GM19023 (cell line): Measurements from ENCODE around the gene TMEM191C.
"Not testable (repeated sequence)": the region's sequence is repeated elsewhere in the genome, so short reads cannot be mapped to it uniquely, and the experiment has no call there.

Source experiments
- ATAC-seq: cut with Tn5 transposase; IDR thresholded peaks from one replicate; pipeline ENCODE4 v1.9.1; 2021; ENCODE audit warnings: mild to moderate bottlenecking, moderate library complexity; ENCODE audit not compliant: unreplicated experiment

The TMEM191C gene

DNA sequence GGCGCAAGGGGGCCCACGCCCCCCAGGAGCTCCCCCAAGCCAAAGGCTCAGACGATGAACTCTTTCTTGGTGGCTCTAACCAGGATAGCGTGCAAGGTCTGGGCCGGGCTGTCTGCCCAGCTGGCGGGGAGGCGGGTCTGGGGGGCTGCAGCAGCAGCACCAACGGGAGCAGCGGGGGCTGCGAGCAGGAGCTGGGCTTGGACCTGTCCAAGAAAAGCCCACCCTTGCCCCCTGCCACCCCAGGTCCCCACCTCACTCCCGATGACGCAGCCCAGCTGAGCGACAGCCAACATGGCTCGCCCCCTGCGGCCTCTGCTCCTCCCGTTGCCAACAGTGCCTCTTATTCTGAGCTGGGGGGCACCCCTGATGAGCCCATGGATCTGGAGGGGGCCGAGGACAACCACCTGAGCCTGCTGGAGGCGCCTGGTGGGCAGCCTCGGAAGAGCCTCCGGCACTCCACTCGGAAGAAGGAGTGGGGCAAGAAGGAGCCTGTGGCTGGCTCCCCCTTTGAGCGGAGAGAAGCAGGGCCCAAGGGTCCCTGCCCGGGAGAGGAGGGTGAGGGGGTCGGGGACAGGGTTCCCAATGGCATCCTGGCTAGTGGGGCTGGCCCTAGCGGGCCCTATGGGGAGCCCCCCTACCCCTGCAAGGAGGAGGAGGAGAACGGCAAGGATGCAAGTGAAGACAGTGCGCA, 21.6 kb upstream of the TMEM191C start:
- ATAC-seq = no peak

DNA sequence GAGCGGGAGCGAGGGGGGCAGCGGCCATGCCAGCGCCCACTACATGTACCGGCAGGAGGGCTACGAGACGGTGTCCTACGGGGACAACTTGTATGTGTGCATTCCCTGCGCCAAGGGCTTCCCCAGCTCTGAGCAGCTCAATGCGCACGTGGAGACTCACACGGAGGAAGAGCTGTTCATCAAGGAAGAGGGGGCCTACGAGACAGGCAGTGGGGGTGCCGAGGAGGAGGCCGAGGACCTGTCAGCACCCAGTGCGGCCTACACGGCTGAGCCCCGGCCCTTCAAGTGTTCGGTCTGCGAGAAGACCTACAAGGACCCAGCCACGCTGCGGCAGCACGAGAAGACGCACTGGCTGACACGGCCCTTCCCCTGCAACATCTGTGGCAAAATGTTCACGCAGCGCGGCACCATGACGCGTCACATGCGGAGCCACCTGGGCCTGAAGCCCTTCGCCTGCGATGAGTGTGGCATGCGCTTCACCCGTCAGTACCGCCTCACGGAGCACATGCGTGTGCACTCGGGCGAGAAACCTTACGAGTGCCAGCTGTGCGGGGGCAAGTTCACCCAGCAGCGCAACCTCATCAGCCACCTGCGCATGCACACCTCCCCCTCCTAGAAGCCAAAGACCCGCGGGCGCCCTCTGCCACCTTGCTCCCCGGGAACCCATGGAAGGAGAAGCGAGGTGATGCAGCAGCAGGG, 20.9 kb upstream of the TMEM191C start:
- ATAC-seq = no peak

DNA sequence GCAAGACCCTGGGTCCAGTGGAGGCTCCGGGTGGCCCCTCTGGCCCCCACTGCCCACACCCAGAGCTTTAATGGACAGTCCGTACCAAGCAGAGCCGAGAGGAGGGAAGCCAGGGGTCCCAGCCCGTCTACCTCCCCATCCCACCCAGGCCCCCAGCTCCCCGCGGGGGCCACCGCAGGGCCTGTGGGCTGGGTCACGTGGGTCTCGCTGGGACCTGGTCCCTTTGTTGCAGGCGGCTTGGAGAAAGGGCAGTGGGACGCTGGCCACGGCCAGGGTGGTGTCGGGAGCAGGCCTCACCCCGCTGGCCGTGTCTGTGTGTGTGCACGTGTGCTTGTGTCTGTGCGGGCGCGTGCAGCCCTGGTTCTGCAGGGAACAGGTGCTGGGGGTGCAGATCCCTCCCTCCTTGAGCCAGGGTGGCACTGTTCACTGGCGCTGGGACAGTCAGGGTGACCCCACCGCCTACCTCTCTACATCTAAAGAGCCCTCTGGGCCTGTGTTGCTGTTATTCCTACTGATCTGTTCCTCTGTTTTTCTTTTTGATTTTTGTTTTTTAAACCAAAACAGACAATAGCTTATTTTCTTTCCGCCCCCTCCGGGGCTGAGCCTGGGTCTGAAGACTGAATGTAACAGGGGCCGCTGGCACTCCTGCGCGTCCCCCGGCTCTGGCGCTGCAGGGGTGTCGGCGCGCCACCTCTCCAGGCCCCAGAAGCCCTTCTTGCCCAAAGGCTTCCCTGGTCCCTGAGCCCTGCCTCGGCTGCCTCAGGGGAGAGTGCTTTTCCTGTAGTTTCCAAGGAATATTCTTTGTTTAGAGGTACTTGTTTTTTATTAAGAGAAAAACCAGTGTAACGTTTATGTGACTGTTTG, 20.1 kb upstream of the TMEM191C start:
- ATAC-seq = no peak

DNA sequence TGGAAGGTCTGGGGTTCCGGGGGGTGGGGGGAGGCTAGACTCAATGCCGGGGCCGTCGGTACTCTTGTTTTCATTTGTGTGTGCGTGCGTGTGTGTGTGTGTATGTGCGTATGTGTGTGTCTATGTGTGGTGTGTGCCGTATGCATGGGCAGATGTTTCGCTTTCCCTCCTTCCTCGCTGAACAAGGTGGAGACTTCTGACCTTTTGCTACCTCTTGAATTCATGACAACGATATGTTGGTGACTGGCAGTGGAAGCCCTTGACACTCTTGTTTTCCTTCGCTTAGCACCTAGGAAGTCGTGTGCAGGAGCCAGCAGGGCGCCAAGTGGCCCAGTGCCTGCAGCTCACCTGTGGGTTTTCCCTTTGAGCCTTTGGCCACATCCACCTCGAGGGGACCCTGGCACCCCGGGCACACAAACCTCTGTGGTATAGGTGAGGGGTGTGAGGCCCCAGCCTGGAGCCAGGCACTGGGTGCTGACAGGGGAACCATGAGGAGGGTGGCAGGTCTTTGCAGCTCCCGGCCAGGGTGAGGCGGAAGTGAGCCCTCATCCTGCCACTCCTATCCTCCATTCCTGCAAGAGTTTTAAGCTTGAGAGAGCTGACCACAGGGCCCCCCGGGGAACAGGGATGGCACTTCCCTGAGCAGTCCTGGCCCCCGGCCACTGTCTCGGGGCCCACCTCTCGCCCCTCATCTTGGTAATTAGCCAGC, 19.3 kb upstream of the TMEM191C start:
- ATAC-seq = no peak

DNA sequence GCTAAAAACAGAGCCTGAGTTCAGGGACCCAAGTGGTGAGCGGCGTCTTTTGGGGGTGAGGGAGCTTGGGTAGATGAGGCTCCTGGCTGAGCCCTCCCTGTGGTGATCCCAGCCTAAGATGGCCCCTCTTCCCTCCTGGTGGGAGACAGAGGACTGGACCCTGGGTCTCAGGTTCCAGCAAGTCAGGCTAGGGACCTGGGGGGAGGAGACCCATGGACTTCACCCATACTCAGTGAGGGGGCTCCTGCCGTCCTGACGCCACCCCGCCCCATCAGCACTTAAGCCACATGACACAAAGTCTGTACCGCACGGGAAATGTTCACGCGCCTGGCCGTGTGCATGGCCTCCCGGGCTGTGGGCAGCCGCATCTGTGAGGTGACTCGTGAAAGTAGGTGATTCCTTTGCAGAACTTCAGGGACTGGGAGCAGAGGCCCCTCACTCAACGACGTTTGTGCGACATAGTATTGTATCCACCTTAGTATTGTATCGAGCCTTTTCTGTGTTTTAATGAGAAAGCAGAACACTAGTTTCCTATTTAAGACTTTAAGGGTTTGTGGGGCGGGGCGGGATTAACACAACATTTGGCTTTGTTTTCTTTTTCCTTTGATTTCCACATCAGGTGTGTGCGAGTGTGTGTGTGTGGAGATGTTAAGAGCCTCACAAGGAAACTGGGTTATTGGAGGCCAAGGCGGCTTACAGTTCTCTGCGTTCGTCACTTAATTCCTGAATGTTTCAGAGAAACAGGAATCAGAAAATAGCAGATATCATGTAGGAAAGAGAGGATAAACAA, 18.4 kb upstream of the TMEM191C start:
- no peak for ATAC-seq

DNA sequence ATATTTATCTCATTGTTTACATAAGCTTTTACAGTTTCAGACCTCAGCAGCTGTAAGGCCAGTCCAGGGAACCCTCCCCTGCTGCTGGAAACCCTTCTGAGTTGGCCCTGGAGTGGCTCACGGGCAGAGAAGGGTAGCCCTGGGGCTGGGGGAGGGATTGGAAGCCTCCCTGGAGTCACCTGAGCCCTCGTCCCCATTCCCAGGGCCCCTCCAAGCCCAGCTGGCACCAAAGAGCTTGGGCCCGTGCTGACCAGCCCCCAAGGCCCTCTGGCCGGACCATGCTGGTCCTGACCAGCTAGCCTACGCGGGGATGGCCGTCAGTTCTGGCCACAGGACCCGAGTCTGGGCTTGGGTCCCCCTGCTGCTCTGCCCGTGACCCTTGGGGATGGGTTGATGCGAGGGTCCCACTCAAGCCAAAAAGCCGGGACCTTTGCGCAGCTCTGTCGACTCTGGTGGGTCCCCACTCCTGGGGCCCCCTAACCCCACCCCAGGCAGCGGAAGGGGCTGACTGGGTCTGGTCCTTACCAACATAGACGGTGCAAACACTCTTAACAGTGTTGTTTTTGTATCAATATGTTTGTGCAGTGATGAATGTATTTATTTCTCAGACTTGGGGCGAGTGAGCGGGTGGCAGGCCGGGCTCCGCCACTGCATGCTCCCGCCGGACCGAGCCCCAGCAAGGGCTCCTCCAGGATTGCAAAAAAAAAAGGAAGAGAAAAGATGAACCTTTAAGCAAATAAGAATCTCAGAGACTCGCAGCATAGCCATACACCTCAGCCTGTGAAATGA, 17.5 kb upstream of the TMEM191C start:
- no peak for ATAC-seq

DNA sequence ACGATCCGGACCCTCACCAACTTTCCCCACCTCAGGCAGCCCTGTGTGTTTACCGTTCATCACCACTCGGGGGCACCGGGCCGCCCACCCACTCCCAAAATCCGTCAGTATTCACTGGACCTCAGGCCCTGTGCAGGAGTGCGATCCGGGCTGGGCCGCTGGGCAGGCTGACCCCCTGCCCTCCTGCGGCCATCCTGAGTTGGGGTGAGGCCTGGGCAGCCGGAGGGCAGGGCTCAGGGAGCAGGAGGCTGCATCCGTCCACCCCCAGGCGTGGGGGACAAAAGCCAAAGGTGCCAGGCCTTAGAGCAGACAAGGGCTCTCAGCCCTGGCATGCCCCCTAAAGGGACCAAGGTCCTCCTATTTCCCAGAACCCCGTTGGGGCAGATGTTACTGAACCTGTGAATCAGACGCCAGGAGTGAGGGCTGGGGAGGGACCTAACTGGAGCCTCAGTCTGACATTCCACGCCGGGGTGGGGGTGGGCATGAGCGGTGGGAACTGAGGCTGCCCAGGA, 16.8 kb upstream of the TMEM191C start:
- ATAC-seq = no peak

DNA sequence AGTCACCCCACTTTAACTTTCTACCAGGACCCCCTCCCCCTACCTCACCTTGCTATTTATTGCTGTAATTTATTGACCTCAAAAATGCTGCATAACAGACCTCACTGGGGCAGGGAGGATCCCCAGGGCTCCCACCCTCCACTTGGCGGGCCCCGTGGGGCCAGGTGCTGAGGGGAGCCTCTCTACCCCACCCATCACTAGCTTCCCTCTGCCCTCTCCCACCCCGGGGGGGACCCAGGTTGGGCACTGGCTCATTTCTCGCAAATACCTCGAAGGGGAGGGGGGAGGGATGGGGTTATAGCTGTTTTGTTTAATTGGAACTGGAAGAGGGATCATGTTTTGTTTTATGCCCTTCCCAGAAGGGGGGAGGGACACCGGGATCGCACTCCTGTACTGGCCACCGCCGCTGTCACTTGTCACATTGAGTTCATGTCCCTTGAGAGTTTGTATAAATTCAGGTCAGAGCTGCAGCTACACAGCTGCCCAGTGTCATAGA, 16.3 kb upstream of the TMEM191C start:
- ATAC-seq = no peak

DNA sequence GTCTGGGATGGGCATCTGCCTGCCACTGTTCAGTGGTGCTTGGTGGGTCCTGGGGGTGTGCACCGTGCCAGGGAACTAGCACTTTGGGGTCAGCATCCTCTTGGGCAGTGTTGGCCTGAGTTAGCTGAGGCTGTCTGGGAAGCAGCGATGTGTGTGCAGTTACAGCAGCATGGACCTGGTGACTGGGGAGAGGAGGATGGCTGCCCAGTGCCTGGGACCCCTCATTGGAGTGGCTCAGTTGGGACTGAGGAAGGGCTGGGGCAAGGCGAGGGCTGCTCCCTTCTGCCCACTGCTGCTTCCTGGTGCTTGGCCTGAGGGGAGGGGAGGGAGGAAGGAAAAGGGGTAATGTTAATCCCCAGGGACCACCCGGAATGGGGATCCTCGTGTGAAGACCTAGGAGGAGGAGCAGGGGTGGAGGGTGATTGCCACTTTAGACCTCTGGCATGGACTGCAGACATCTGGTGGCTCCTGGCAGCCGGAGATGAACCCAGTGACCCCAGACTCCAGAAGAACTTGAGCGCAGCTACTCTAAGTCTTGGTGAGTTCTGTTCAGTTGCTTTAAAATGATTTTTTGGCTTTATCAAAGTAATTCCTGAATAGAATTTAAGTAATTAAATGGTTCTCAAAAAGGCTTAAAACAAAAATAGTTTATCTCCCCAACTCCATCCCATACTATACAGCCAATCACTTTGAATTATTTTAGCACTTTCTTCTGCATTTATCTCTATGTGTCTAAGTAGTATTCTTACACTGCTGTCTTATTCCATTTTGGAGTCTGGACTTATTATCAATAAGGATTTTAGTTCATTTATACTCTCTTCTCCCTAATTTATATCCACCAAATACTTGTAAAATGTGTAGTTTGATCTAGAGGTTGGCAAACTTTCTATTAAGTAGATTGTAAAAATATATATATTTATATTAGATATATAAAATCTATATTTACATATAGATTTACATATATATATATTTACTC, 15.4 kb upstream of the TMEM191C start:
- no peak for ATAC-seq

DNA sequence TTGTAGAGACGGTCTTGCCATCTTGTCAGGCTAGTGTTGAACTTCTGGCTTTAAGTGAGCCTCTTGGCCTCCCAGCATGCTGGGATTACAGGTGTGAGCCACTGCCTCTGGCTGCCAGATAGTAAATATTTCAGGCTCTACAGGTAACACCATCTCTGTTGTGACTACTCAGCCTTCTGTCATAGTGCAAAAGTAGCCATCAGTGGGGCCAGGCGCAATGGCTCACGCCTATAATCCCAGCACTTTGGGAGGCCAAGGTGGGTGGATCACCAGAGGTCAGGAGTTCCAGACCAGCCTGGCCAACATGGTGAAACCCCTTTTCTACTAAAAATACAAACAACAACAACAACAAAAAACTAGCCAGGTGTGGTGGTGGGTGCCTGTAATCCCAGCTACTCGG, 14.5 kb upstream of the TMEM191C start:
- not testable (repeated sequence) for ATAC-seq

DNA sequence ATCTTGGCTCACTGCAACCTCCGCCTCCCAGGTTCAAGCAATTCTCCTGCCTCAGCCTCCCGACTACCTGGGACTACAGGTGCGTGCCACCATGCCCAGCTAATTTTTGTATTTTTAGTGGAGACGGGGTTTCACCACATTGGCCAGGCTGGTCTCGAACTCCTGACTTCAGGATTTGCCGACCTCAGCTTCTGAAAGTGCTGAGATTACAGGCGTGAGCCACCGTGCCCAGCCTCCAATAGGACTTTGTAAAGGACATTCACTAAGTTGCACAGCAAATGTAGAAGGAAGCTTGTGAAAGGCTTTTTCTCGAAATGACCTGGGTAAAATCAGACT, 12.2 kb upstream of the TMEM191C start:
- ATAC-seq = not testable (repeated sequence)

DNA sequence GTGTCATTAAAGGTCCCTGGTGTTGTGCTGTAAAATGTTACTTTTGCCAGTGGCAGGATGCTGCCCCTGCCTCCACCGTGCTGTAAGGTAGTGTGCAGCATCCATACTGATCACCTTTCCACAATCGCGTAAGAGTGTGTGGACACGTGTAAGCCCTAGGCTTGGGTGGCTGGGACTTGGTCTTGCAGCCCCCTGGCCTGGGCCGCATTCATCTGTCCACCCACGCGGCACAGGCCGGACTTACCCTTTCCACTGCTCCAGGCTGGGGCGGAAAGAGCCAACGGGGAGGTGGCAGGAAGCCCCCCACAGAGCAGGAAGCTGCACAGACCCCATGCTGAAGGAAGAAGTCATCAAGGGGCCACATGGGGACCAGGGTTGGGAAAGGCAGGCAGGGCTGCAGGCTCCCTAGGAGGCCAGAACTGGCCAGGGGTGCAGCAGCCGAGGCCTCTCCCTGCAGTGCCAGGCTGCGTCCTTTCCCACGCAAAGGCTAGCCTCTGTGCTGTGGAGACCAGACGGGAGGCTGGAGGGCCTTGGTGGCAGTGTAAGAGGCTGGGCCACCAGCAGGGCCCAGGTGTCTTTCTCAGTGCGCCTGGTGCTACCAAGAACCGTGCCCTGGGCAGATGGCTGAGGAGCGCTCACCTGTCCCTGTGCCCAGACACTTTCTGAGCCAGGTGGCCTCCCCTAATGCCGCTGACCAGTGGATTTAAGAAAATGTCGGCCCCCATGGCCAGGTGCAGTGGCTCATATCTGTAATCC, 11.7 kb upstream of the TMEM191C start:
- ATAC-seq = no peak

DNA sequence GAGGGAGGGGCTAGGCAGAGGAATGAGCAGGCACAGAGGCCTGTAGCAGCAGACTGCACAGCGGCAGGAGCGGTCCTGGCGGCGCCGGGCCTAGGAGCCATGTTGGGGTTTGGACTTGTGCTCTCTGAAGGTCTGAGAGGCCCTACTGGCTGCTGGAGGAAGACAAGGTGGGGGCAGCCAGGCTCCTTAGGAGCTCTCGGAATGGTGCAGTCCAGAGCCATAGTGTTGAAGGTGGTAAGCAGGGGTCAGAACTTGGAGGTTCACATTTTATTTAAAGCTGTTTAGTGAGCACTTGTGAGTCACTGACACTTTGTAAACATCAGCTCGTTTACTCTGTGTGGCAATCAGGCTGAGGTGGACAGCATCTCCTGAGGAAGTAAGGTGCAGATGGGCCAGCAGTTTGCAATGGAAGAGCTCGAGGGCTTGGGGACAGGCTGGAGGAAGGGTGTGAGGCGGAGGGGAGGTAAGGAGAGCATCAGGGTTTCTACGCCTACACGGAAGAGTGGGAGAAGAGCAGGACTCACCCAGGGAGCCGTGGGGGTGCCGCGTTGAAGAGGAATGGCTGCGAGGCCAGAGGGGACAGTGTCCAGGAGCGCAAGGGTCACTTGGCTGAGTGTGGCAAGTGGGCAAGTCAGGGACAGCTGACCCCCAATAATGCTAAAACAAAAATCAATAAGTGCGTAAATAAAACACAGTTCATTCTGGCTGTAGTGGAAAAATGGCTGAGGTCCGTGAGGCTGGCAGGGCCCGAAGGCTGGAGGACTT, 10.0 kb upstream of the TMEM191C start:
- ATAC-seq = no peak

DNA sequence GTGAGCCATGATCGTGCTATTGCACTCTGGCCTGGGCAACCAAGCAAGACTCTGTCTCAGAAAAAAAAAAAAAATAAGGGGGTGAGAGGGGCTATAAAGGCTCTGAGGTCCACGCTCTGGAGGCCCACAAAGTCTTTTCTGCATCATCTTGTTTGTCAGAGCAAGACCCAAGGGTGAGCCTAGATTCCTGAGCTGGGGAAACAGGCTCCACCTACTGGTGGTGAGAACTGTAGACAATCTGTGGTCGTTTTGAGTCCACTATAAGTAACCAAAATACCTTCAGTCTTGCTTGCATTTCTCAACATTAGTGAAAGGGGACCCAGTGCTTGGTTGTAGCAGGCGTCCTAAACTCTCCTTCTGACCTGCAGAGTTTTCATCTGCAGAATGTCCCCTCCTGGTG, 4.5 kb upstream of the TMEM191C start:
- not testable (repeated sequence) for ATAC-seq

DNA sequence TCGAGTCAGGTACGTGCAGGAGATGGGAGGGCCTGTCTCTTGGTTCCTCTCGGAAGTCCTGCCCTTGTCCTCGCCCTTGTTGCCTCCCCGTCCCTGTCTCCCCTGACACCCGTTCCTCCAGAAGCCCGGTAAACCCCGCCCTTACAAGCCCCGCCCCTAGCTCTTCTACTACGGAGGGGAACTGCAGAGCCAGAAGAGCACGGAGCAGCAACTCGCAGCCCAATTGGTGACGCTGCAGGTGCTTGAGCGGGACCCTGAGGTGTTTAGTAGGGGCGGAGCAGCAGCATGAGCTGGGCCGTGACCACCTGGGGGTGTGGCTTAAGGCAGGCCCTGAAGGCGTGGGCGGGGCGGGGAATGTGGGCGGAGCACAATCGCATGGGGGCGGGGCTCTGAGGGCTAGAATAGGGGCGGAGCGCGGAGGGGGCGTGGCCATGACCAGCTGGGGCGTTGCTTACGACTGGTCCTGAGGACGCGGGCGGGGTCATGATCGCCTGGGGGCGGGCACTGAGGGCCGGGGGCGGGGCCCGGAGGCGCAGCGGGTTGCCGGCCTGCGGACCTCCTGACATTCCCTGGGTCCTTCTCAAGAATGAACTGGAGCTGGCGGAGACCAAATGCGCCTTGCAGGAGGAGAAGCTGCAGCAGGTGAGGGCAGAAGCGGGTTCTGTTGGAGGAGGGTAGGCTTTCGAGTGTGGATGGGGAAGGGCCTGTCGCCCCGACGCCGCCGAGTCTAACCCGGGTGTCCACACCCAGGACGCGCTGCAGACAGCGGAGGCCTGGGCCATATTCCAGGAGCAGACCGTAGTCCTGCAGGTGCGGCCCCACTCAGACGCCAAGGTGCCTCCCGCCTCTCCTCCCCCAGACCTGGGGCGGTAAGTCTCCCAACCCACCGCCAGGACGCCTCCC, 1.3 kb downstream of the TMEM191C start:
- peak; percentile 78 for ATAC-seq
